Jurkat, Clone E6-1 (cell line): Measurements from ENCODE around the gene ARF1.

Source experiments
- DNase-seq: peaks from one replicate; pipeline ENCODE4 v3.0.0-alpha.2; 2011; ENCODE audit warnings: low read depth, low spot score
- H3K4me3 ChIP-seq: 2 replicates; pipeline ENCODE4 v1.5.1; 2011; ENCODE audit warnings: mild to moderate bottlenecking, low read length, control low read depth, moderate library complexity

Gene ARF1

DNA sequence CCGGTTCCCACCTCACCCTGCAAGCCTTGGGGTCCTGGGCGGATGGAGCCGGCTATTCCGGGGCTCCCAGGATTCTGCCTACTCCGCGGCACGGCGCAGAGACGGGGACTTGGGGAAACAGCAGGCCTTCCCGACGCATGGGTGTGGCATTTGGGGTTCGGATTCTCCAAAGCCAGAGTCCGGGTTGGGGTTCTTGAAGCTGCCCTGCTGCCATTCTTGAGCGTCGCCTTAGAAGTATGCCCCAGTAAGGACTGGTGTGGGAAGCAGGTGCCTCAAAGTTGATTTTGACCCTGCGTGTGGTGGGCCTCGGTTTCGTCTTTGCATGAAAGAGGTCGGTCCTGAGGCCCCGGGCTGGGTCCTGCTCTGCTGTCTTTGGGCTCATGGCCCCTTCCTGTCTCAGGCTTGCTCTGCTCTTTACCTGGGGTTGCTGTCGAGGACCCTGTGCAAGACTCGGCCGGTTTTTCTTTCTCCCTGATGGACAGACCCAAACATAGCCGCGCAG lies 58.3 kb downstream of the ARF1 start:
- peak overlapping the region; percentile 74 for H3K4me3 ChIP-seq

DNA sequence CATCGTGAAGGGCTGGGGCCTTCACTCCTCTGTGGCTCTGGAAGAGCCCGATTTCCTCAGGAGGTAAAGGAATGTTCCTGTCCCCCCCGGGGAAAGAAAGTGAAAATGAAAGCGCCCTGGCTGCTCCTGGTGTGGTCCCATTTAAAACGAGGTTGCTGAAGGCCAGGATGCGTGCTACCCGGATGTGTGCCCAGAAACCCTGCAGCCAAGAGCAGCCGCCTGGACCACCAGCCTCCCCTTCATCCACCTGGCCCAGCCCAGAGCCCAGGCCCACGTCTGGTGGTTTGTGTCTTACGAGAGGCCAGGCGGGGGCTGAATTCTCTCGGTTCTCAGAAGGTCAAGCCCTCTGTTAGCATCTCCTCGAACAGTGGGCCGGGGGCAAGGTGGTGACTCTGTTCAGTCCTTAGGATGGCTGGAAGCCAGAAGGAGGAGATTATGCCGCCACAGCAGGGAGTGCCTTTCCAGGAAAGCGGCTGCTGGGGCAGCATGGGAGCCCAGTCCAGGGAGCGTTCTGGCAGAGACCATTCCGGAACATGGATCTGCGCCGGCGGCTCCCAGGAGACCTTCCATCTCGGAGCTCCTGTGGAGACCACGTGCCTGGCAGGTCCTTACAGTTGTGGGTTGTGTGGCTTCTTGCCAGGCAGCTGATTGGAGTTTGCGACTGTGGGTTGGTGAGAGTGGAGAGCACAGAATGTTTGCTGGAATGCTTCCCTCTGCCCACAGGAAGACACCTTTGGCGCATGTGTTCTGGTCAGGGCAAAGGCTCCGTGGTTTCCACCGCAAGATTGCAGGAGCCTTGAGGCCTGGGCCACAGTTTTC lies 58.9 kb downstream of the ARF1 start:
- DNase-seq = peak; percentile 92
- peak overlapping the region; percentile 74 for H3K4me3 ChIP-seq

More for the DNA sequence above, 58.3 kb downstream of the ARF1 start:
- no peak for DNase-seq

DNA sequence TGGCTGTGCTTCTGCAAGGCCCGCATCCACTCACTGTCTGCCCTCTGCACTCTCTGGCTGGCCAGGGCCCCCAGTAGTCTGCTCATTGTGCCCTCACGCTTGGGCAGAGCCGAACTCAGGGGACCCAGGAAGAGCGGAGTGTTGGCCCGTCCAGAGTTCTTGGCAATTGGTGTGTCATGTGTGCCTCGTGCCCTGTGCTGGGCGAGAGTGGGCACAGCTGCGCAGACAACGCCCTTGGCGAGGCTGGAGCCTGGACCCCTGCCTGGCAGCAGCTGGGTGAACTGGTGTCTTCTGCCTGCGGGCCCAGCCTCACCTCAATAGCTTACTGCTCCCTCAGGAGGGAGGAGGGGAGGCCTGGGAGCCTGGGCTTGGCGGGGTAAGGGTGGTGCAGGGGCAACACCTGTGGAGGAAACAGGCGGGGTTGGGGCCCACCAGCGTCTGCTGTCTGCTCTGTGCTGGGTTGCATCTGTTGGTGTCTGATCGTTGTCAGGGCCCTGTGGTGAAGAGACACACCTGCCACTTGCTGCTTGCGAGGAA lies 59.7 kb downstream of the ARF1 start:
- H3K4me3 ChIP-seq = peak overlapping the region; percentile 74

DNA sequence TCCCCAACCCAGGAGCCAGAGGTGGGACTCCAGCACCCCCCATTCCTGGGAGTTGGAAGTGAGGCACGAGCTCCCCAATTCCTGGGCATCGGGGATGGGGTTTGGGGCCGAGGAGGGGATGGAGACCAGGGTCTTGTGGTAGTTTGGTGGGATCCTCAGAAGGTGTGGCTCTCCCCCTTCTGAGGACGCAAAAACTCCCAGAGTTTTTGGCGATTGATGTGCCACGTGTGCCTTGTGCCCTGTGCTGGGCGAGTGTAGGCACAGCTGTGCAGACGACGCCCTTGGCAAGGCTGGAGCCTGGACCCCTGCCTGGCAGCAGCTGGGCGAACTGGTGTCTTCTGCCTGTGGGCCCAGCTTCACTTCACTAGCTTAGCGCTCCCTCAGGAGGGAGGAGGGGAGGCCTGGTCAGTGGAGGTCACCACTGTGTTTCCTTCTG lies 60.2 kb downstream of the ARF1 start:
- peak; percentile 65 for DNase-seq
- H3K4me3 ChIP-seq = peak overlapping the region; percentile 74

More for the DNA sequence above, 59.7 kb downstream of the ARF1 start:
- peak; percentile 95 for DNase-seq

DNA sequence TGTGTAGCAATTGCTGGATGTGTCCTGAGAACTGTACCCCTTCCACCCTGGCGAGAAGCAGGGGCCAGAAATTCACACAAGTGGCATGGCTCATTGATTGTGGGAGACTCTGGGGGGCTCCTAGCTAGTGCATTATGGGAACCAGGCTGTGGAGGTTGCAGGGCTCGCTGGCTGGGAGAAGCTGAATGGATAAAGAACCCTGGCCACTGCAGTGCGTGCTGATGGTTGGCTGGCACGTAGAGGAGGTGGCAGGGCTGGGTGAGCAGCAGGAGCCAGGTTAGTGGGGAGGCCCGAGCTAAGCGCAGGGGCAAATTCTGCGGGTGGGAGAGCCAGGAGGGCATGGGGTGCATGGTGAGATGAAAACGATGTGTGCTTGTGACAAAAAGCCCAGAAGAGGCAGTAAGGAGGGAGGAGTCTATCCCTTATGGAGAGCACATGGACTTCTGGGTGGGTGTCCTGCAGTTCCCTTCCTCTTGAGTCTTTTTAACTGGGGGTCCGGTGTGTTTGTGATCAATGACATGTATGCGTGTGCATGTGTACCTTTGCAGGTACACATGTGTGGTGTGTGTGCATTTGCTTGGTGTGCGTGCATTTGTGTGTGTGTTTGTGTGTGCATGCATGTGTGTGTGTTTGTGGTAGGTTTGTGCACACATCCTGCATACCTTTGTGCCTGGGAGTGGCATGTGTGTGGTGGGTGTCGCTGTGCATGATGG lies 61.1 kb downstream of the ARF1 start:
- DNase-seq = no peak
- no peak overlapping the region; the same call in 1 of the 2 replicates for H3K4me3 ChIP-seq

DNA sequence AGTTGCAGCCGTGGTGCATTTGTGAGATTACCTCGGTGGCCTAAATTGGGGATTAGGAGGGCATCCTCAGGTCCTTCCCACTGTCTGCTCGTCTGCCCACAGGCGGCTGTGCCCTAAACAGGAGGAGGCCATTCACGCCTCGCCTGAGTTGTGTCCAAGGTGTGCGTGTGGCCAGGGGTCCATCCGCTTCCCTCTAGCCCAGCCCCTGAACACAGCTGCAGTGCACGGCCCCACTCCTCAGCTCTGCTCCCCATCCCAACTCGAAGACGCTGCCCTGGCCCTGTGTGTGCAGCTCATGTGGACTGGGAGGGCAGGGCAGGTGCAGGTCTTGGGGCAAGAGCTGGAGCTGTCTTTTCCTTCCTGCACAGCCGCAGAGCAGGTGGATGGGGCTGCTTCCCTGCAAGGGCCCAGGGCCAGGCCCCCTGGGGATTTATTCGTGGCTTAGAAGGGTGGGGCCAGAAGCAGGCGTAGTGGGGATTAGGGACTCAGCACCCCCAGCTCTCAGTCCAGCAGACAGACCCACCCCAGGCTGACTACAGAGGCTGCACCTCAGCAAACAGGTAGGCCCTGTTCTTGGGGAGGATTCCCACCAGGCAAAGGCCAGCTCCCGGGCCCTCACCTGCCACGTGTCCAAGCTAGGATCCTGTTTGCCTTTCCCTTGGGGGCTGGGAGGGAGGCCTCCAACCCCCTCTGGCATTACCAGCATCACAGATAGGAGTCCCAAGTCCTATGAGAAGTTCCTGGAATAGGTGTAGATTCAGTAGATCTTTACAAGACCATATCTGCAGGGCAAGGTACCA lies 61.9 kb downstream of the ARF1 start:
- no peak for DNase-seq
- peak overlapping the region; percentile 1; the same call in 1 of the 2 replicates for H3K4me3 ChIP-seq

DNA sequence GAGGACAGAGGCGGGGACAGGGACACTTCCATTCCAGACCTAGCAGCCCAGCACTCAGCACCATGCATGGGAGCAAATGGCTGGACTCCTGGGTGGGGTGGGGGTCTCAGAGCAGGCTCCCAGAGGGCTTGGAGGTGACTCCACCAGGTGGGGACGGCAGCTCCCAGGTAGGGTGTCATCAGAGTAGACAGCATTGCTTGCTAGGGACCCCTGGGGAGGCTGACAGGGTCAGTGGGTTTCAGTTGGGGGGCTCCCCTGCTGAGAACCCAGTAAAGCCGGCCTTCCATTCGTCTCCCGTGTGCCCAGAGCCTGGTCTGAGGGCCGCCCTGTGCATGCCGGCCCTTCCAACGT lies 62.5 kb downstream of the ARF1 start:
- no peak for DNase-seq
- H3K4me3 ChIP-seq = no peak overlapping the region

DNA sequence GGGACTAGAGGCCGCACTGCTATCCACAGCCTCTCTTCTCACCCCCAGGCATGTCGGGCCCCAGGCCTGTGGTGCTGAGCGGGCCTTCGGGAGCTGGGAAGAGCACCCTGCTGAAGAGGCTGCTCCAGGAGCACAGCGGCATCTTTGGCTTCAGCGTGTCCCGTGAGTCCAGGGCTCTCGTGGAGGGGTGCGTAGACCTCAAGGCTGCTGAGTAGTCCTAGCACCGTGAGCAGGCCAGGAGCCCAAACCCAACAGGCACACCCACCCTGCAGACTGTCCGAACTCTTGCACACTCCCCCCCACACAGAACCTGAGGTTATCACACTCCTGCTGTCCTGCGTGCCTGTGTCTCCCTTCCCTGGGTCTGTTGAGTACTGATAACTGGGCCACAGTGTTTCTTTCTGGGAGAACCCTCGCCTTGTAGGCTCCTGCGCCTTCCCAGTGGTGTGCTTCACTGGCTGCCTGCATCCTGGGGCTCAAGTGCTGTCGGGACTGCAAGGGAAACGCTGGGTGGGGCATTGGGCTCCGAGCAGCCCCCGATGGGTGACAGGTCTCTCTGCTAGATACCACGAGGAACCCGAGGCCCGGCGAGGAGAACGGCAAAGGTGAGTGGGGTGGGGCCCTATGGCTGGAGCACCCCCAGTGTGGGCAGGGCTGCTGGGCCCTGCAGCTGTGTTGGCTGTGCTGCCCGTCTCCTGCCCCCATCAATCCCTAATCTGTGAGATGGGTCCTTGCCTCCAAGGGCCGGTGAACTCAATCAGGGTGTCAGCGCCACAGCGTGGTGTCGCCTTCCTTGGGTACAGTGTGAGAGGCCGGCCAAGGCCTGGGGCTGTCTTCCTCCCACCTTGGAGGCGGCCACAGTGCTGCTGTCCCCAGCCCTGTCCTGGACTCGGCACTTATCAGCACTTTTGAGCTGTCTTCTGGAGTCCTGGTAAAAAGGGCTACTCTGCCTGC lies 63.2 kb downstream of the ARF1 start:
- no peak for DNase-seq

DNA sequence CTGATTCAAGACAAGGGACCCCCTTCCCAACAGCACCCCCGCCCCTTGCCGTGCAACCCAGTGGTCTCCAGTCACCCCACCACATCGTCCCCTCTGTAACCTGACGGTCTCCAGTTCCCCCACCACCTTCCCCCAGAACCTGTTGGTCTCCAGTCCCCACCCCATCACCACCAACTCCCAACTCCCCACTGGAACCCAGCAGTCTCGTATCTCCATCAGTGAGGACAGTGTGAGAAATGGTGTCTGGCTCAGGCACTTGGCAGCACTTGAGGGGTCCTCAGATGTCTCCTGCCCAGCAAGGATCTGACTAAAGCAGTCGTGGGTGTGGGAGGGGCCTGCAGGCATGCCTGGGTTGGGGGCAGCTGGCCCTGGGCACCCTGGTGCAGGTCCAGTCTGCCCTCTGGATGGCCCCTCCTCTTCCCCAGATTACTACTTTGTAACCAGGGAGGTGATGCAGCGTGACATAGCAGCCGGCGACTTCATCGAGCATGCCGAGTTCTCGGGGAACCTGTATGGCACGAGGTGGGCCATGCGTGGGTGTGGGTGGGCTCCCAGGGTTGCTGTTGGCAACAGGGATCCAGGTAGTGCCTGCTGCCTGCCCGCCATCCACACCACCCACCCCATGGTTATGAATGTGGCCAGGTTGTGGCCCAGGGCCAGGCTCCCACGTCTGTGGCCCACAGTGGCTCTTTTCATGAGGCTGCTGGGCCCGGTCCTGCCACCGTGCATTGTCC lies 64.1 kb downstream of the ARF1 start:
- DNase-seq = no peak

More for the DNA sequence above, 63.2 kb downstream of the ARF1 start:
- no peak overlapping the region for H3K4me3 ChIP-seq

DNA sequence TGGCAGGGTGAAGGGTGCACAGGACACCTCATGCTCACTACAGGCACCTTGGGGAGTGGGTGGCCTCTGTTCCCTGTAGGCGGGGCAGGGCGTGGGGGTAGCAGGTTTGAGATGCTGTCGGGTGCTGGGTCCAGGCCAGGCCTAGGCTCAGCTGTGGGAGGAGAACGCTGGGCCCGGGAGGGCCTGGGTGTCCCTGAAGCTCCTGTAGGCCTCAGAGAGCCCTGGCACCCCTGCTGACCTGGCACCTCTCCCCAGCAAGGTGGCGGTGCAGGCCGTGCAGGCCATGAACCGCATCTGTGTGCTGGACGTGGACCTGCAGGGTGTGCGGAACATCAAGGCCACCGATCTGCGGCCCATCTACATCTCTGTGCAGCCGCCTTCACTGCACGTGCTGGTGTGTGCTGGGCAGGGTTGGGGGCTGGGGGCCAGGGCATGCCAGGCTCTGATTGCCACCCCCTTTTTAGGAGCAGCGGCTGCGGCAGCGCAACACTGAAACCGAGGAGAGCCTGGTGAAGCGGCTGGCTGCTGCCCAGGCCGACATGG lies 64.7 kb downstream of the ARF1 start:
- no peak for DNase-seq
- H3K4me3 ChIP-seq = no peak overlapping the region

More for the DNA sequence above, 64.1 kb downstream of the ARF1 start:
- H3K4me3 ChIP-seq = no peak overlapping the region

DNA sequence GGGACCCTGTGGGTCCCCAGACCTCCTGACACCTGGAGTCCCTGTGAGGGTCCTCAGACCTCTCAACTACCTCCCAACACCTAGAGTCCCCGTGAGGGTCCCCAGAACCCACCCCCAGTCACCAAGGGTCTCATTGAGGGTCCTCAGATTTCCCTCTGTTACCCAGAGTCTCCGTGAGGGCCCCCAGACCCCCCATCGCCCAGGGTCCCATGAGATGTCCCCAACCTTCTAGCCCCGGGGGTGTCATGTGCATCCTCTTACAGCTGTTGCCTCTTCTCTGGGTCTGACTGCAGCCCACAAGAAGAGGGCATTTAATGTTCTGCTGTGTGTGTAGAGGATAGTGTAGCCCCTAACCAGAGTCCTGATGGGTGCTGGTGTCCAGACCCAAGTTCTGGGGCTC lies 65.3 kb downstream of the ARF1 start:
- H3K4me3 ChIP-seq = no peak overlapping the region
- no peak for DNase-seq

DNA sequence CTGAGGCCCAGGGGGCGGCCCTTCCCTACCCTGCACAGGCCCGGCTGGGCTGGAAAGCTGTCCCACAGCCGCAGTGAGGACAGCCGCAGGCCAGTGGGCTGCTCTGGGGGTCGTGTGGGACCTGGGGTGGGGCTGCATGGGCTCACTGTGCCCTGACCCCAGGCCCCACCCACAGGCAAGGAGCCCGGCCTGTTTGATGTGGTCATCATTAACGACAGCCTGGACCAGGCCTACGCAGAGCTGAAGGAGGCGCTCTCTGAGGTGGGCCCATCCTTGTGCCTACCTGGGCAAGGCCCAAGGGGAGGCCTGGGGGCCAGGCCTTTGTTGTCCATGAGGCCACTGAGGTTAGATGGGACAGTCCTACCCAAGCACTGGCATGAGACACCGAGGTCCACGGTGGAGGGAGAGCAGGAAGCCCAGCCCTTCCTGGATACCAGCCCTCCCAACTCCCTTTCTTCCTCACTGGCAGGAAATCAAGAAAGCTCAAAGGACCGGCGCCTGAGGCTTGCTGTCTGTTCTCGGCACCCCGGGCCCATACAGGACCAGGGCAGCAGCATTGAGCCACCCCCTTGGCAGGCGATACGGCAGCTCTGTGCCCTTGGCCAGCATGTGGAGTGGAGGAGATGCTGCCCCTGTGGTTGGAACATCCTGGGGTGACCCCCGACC lies 65.8 kb downstream of the ARF1 start:
- no peak for DNase-seq
- no peak overlapping the region for H3K4me3 ChIP-seq
